Stimulated activated CD4-positive, alpha-beta T cell treated with anti-CD3 and anti-CD28 coated beads, Interleukin-15, amount 100 ng/mL, for 1 hour (primary cell): ENCODE results near the gene TBKBP1.
"Not testable (repeated sequence)": the region's sequence is repeated elsewhere in the genome, so short reads cannot be mapped to it uniquely, and the experiment has no call there.

Experiments
- DNase-seq, 2 donors: peaks; one replicate each; pipeline ENCODE4 v3.0.0-alpha.2; 2020; ENCODE audit warnings: low read depth in 1 of 2, low spot score in 1 of 2

The TBKBP1 gene

GRCh38 chr17:47729476-47729875 is 35.5 kb downstream of the TBKBP1 start:
- DNase-seq: no peak

- no peak for DNase-seq
Observed at GRCh38 chr17:47730681-47731080, 36.7 kb downstream of the TBKBP1 start.

- DNase-seq: no peak
Observed at GRCh38 chr17:47731396-47731795, 37.4 kb downstream of the TBKBP1 start.

- no peak for DNase-seq
Observed at GRCh38 chr17:47732399-47733046, 38.6 kb downstream of the TBKBP1 start.

- peak; percentile 79 to 86 for DNase-seq
Observed at GRCh38 chr17:47733047-47733673, 39.2 kb downstream of the TBKBP1 start, which contains the start of gene TBX21. TBX21 (plus strand) TSS chr17:47733236; CDS start chr17:47733455, 219 bp downstream.

GRCh38 chr17:47733674-47734410 is 39.9 kb downstream of the TBKBP1 start:
- DNase-seq: no peak

- DNase-seq: no peak
Observed at GRCh38 chr17:47735139-47735464, 41.1 kb downstream of the TBKBP1 start.

- no peak for DNase-seq
Observed at GRCh38 chr17:47735536-47736011, 41.6 kb downstream of the TBKBP1 start.

- DNase-seq: no peak
Observed at GRCh38 chr17:47736501-47737495, 42.8 kb downstream of the TBKBP1 start.

- no peak for DNase-seq
Observed at GRCh38 chr17:47738178-47738577, 44.2 kb downstream of the TBKBP1 start.

- no peak for DNase-seq
Observed at GRCh38 chr17:47739150-47739549, 45.2 kb downstream of the TBKBP1 start.

- DNase-seq: not testable (repeated sequence)
Observed at GRCh38 chr17:47739945-47740344, 46.0 kb downstream of the TBKBP1 start.

GRCh38 chr17:47741109-47741792 is 47.3 kb downstream of the TBKBP1 start:
- DNase-seq: no peak

- DNase-seq: no peak
Observed at GRCh38 chr17:47741793-47742145, 47.8 kb downstream of the TBKBP1 start.

GRCh38 chr17:47742319-47743181 is 48.6 kb downstream of the TBKBP1 start:
- no peak for DNase-seq

GRCh38 chr17:47744168-47745036 is 50.4 kb downstream of the TBKBP1 start:
- DNase-seq: no peak

GRCh38 chr17:47745037-47745380 is 51.0 kb downstream of the TBKBP1 start:
- DNase-seq: no peak

GRCh38 chr17:47751471-47751870 is 57.5 kb downstream of the TBKBP1 start:
- no peak for DNase-seq

- DNase-seq: no peak
Observed at GRCh38 chr17:47757386-47757785, 63.4 kb downstream of the TBKBP1 start.
